Measurements from ENCODE around the gene SPINK1. TPM values are rescaled to one million over a fixed set of nuclear protein-coding genes. Genes with fewer than 3 reads are reported as not detected.

The SPINK1 gene
- total RNA-seq, 4 donors from 2014 or later: 22.5 to 317 (median 54.1) TPM; not detected in 1

DNA sequence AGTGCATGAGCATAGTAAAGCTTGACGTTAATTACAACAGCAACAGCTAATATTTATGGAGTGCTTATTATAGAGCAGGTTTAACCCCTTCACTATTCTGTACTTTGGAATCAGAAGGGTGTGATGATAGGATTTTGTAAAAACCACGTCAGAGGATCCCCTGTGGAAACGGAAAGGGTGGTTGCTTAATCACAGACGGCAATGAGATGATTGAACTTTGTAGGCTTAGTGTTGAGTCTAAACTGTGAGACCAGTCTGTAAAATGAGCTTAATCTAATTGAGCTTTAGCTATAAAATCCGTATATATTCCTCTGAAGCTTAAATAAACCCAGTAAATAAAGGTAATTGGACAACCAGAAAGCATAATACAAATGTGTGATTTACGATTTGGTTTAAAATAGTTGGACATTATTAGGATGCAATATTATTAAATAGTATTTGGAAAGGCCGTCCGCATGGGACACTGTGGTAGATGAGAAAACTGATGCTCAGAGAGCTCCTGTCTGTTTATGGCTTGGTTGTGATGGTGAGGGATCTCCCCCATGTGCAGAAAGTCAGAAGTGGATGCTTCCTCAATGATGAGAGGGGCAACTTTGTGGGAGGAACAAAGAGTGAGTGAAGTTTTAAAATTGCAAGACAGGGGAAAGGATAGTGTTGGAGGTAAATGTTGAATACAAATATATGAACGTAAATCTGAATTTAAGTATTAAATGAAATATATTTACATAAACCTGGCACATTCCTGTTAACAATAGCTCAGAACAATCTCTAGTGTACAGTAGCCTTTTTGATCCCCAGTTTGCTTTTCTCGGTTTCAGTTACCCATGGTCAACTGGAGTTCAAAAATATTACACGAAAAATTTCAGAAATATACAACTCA lies 23.7 kb upstream of the SPINK1 start:
- in situ Hi-C loops (cut with MboI; ENCODE audit: low pct_ligation_motif_present in 1 of 4, low pct_unique_long_range_greater_than_20kb in 1 of 4, low sequenced_read_pairs in 3 of 4) (loop anchor here in 2 of 4 donors (25.0 kb wide), 1 partner anchor 257 kb away; no protein-coding TSS in a partner anchor), intact Hi-C loops (cut with DNase I; ENCODE audit: low total_unique reads) (no loop called here)
- H3K27ac ChIP-seq: no peak overlapping the region
- no peak for DNase-seq
- H3K36me3 ChIP-seq: no peaks in the 10 kb centered on the region
- peaks cover 0 to 9% (median 2%) of the 10 kb centered on the region in 4 donors for H3K4me1 ChIP-seq
- H3K9me3 ChIP-seq: no peaks in the 10 kb centered on the region
- WGBS, 2 donors (ENCODE audit: low coverage in 1 of 2): 64 to 70% methylated on average over 10 to 11 of the region's 11 CpGs
- no peak for TF ChIP-seq CTCF (IDR thresholded peaks at IDR 0.05)
- TF ChIP-seq EP300 (IDR thresholded peaks at IDR 0.05; ENCODE audit: low read depth): no peak
- TF ChIP-seq POLR2A (IDR thresholded peaks at IDR 0.05): no peak
- no peaks in the 10 kb centered on the region for H3K27me3 ChIP-seq
- H3K4me3 ChIP-seq: no peak overlapping the region

DNA sequence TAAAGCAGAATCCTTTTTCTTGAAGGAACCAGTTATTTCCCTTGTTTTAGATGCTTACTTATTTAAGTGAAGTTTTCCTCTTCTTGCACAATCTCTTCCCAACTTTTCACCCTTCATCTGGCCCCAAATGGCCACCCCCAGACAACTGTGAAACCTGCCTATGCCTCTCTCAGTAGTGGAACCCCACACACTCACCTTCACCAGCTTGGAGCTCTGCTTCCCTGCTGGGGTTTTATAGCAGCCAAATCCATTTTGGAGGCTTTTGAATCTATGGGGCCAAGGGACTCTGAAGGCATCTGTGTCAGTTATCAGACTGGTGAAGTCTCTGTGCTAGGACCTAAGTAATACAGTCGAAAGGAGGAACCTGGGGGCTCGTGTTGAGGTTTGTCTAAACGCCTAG lies 22.9 kb upstream of the SPINK1 start:
- 50 to 54% methylated on average over 1 to 3 of the region's 3 CpGs for WGBS, 2 donors (ENCODE audit: low coverage in 1 of 2)
- no peak overlapping the region for H3K4me3 ChIP-seq
- TF ChIP-seq POLR2A (IDR thresholded peaks at IDR 0.05) (no peak), CTCF (IDR thresholded peaks at IDR 0.05) (no peak), POLR2AphosphoS5 (IDR thresholded peaks at IDR 0.05) (no peak)
- DNase-seq: no peak
- intact Hi-C loops (cut with DNase I; ENCODE audit: low total_unique reads): no loop called here
- H3K27ac ChIP-seq: no peak overlapping the region
- H3K9me3 ChIP-seq: no peaks in the 10 kb centered on the region
- H3K36me3 ChIP-seq: no peaks in the 10 kb centered on the region
- in situ Hi-C loops (cut with MboI; ENCODE audit: low pct_ligation_motif_present in 1 of 4, low pct_unique_long_range_greater_than_20kb in 1 of 4, low sequenced_read_pairs in 3 of 4): loop anchor here in 2 of 4 donors (25.0 kb wide), 1 partner anchor 258 kb away; no protein-coding TSS in a partner anchor
- no peaks in the 10 kb centered on the region for H3K27me3 ChIP-seq
- peaks cover 0 to 3% (median 0%) of the 10 kb centered on the region in 4 donors for H3K4me1 ChIP-seq

- H3K4me1 ChIP-seq: peaks cover 0 to 3% (median 0%) of the 10 kb centered on the region in 4 donors
- no peaks in the 10 kb centered on the region for H3K36me3 ChIP-seq
- WGBS, 2 donors (ENCODE audit: low coverage in 1 of 2): 77 to 84% methylated on average over 2 to 3 of the region's 3 CpGs
- no peak for TF ChIP-seq POLR2A (IDR thresholded peaks at IDR 0.05)
- TF ChIP-seq POLR2AphosphoS5 (IDR thresholded peaks at IDR 0.05): no peak
- TF ChIP-seq EP300 (IDR thresholded peaks at IDR 0.05; ENCODE audit: low read depth): no peak
- TF ChIP-seq CTCF (IDR thresholded peaks at IDR 0.05): no peak
- H3K27me3 ChIP-seq: no peaks in the 10 kb centered on the region
- in situ Hi-C loops (cut with MboI; ENCODE audit: low pct_ligation_motif_present in 1 of 4, low pct_unique_long_range_greater_than_20kb in 1 of 4, low sequenced_read_pairs in 3 of 4) (loop anchor here in 2 of 4 donors (25.0 kb wide), 1 partner anchor 259 kb away; no protein-coding TSS in a partner anchor), intact Hi-C loops (cut with DNase I; ENCODE audit: low total_unique reads) (no loop called here)
- H3K9me3 ChIP-seq: no peaks in the 10 kb centered on the region
- DNase-seq: no peak
- no peak overlapping the region for H3K4me3 ChIP-seq
- no peak overlapping the region for H3K27ac ChIP-seq
Observed at GRCh38 chr5:147853372-147853987, 22.0 kb upstream of the SPINK1 start.

DNA sequence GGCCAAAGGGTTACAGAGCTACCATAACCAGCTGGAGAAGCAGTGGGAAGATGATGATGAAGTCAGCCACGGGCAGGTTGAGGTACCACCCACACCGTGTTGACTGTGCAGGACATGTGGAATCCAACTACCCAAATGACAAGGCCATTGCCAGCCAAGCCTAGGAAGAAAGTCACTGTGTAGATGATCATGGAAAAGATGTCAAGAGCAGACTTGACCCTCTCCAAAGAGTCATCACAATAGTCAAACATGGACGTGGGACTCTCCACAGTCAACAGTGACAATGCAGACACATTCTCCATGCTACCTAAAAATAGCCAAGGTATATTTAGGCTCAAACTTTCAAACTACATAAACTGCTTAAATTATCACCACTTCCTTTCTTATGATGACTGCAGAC lies 20.9 kb upstream of the SPINK1 start:
- Histone ChIP-seq H3K4me1 (no peaks in the 10 kb centered on the region), H3K27me3 (no peaks in the 10 kb centered on the region), H3K9me3 (no peaks in the 10 kb centered on the region), H3K36me3 (no peaks in the 10 kb centered on the region), H3K27ac (no peak overlapping the region), H3K4me3 (no peak overlapping the region)
- intact Hi-C loops (cut with DNase I; ENCODE audit: low total_unique reads) (no loop called here), in situ Hi-C loops (cut with MboI; ENCODE audit: low pct_ligation_motif_present in 1 of 4, low pct_unique_long_range_greater_than_20kb in 1 of 4, low sequenced_read_pairs in 3 of 4) (loop anchor here in 2 of 4 donors (25.0 kb wide), 1 partner anchor 260 kb away; no protein-coding TSS in a partner anchor)
- DNase-seq: no peak
- TF ChIP-seq POLR2AphosphoS5 (IDR thresholded peaks at IDR 0.05): no peak
- TF ChIP-seq POLR2A (IDR thresholded peaks at IDR 0.05): no peak
- no peak for TF ChIP-seq CTCF (IDR thresholded peaks at IDR 0.05)
- no peak for TF ChIP-seq EP300 (IDR thresholded peaks at IDR 0.05; ENCODE audit: low read depth)
- 67 to 78% methylated on average over 1 to 3 of the region's 3 CpGs for WGBS, 2 donors (ENCODE audit: low coverage in 1 of 2)
